HG02610 (cell line): ENCODE results near the gene CORO1C.

ENCODE experiments used
- ATAC-seq: cut with Tn5 transposase; IDR thresholded peaks from one replicate; pipeline ENCODE4 v1.9.1; 2021; ENCODE audit warnings: mild to moderate bottlenecking, moderate library complexity; ENCODE audit not compliant: unreplicated experiment

Gene CORO1C

DNA sequence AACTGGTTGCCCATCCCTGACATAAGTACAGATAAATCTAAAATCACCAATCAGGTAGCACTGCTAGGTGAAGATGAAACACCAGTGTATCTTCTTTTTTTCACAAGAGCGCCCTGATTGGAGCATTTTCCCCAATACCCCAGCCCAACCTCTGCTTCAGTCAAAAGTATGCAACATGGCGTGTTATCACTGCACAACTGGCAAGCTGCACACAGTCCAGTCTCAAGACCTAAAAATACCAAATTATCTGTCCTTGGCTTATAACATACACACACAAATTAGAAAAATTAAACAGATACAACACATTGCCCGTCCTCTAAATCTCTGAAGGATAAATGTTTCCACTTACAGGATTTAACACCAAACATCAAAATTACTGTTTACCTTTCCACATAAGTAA, 77.4 kb downstream of the CORO1C start:
- no peak for ATAC-seq

DNA sequence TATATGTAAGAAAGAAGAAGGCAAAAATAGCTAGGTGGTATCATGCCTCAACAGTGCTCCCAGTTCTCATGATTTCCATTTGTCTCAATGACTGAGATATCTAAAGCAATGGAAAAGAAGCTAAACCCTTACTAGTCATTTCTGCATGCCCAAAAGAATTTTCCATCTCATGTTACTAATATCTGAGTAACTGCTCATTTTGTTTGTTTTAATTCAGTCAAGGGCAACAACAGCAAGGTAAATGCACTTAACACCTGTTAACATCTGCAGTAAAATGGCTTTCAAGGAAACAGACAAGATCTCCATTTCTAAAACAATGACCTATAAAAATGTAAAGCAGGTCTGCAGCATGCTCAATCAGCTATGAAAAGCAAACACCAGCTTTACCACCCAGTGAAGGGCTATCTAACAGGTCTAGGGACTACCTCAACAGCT, 78.2 kb downstream of the CORO1C start:
- no peak for ATAC-seq

DNA sequence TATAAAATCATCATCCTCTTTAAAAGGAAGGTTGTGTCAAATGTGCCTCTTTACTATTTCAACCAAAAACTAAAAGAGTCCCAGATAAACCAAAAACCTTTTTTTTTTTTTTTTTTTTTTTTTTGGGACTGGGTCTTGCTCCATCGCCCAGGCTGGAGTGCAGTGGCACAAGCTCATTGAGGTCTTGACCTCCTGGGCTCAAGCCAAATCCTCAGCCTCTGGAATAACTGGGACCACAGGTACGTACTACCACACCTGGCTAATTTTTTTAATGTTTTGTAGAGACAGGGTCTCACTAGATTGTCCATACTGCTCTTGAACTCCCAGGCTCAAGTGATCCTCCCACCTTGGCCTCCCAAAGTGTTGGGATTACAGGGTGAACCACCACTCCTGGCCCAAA, 81.2 kb downstream of the CORO1C start:
- no peak for ATAC-seq

DNA sequence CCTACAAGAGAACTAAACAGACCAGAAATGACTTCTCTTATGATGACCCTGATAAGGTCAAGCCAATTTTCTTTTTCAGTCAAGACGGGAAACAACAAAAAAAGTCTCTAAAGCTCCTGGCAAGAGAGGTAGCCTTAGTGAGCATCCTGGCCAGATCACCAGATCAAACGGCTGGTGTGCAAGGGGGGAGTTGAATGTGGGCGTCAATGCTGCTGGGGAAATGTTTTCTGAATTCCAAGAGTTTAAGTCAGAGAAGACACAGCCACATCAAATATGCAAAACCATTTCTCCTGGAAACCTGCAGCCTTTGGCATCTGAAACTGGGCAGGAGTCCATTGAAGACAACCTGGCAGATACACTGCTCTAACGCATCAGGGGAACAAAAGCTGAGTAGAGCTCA, 81.6 kb downstream of the CORO1C start:
- ATAC-seq, result no peak

DNA sequence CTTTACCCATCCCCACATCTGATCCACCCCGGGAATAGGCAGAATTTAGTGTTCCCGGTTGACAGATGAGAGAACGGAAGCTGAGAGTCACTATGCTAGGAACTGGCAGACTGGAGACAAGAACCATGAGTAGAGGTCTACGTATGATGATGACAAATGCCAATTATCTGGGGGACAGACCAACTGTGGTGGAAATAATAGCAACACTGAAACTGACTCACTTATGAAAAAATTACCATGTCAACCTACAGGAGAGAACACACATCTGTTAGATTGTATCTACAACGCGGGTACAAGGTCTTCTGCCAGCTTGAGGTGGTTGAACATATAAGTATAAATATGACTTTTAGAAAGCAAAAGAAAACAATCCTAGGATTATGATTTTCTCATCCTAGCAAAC, 82.2 kb downstream of the CORO1C start:
- ATAC-seq, result no peak

DNA sequence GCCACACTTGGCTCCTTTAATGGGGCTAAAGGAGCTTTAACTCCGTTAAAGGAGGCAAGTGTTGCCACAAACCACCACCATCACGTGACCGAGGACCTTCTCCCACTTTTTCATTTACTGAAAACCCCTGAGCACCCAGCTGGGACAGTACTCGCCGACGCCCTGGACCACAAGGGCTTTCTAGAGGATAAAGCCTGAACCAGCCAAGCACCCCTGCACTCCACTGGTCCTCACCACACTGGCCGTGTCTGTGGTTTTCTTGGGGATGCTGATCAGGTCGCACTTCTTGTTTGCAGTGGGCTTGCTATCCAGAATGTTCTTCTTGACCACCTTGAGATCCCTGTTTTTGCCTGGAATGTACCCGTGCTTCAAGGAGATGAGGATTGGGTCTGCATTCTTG, 82.9 kb downstream of the CORO1C start:
- no peak for ATAC-seq

DNA sequence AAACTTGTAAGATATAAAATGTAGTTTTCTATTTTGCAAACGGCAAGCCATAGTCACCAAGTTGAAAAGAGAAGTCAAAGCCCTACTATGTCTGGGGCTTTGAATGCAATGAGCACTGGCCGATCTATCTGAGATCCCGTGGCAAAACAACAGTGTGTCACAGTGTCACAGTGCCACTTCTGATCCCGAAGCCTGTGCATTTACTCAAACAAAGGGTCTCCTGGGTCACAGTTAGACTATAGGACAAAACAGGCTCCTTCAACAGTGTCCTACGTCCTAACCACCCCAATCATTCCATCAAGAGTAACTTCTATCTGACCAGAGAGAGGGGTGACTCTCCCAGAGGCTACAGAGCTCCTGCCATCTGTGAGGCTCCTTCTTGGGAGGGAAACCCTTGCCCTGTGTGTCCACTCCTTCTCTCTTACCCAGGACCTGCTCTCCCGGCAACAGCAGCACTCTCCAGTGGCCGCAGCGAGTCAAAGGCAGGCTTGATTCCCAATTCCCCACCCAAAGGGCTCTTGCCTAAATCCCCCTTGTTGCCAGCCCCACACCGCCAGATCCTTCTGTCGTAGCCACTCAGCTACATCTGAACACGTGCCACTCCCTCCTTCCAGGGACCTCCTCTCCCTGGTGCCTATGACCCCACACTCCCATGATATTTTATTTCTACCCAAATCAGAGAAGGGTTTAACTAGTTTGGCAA, 83.6 kb downstream of the CORO1C start:
- ATAC-seq, result no peak

DNA sequence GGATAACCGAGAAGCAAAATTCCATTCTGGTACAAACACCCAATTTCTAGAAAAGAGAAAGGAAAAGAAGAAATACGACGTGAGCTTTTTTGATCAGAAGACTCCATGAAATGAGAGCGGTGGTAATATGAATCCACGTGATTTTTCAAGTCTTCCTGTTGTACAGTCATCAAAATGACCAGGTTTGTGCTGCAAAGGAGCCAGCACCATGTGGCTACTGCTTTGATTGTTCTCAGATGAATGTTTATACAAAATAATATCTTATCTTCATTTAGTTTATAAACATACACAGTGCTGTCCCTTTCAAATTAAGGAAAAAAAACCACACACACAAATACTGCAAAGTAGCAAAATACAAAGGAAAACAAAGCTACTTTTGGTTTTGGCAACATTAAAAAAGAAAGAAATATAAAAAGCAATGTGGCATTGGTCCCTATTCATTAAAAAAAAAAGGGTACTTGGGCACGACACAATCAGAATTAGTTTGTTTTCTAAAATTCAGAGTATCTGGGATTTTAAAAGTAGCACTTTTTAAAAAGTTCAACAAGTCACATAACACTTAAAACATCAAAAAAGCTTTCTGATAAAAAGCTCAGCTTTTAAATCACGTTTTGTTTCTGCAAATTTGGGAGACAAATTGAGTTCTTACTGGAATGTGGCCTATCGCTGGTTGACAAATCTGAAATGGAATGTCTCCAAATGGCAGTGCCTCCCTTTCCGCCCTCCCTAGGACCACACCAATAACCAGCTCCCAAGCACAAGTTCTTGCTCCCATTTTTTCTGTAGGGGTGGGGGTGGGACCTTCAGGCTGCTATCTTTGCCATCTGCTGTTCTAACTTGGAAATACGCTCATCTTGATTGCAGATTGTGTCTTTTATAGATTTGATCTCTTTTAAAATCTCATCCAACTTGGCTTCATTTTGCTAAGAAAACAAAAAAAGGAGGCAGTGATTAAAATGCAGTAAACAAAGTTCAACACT, 84.4 kb downstream of the CORO1C start:
- no peak for ATAC-seq

DNA sequence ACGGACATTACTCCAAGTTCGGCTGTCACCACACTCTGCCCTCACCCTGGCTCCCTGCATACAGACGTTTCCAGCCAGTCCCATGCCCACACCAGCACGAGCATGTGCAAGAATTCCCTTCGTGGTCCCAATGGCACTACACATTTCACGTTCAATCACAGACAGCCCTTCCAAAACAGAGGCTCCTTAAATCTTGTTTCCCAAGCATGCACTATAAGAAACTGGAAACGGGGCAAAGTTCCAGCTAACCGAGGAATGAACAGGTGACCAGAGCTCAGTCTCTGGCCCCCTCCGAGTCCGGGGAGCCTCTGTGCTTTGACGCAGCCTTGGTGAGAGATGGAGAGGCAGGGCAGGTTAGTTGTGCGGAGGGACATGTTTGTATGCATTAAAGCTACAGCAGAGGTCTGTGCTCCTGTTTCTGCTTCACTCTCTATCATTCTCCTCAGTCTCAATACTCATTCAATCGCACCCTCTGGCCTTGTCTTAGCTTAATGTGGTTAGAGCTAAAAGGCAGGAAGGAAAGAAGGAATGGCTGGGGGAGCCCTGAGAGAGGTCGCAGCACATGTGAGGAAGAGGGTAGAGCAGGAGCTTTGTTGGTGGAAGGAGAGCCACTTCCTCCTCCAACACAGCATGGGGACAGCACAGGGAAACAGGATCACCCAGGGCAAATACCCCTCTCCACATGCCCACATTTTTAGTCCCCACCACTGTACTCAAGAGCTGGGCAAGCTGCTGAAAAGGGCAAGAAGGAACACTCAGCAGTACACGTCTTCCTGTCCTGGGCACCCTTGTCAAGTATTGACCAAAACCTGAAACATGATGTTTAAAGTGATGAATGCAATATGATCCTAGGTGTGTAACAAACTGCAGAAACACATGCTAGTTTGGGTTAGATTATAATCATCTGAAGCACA, 85.4 kb downstream of the CORO1C start:
- ATAC-seq, result no peak

DNA sequence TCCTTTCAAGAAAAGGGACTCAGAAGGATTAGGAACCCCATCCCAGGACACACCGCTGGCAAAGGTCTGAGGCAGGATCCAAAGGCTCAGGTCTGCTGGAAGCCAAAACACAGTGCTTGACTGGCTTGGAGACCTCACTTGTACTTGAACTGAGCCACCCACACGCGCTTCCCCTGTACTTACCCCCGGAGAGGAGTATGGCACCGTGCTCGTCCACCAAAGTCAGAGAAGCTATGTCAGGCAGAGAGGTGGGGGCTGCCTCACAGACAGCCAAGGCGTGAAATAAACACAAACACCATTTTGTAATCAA, 86.6 kb downstream of the CORO1C start:
- no peak for ATAC-seq

DNA sequence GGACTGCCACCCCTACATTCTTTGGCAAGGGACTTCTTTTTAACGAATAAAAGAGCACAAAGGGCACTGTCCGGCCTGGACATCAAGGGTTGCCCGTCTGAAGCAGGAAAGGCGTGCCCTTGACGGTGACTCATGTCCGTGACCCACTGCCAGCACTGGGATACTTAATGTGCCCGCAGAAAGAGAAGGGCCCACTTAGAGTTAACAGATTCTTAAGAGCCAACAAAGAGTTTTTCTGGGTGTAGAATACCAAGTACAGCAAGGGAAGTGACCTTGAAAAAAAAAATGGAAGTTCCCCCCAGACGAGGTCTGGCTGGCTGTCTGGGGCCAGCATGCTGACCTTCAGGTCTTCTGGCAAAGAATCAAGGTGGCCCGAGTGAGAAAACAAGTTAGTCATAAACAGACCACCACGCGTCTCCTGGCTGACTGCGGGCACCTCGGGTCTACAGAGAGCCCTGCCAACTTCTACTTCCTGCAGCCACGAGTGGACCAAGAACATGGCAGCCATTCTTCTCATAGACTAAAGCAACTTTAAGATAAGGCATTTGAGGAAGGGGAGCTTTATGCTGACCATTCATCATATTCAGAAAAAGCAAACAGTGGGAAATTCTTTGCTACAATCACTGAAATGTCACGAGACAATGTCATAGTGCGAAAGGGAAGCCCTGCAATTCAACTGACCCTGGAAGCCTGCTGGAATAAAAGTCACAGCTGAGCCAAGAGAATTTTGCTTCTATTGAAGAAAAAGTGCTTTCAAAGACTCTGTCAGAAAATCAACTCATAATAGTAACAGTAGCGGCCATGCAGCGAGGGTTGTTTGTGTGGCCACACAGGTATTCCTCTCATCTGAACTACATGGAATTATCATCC, 87.1 kb downstream of the CORO1C start:
- no peak for ATAC-seq

DNA sequence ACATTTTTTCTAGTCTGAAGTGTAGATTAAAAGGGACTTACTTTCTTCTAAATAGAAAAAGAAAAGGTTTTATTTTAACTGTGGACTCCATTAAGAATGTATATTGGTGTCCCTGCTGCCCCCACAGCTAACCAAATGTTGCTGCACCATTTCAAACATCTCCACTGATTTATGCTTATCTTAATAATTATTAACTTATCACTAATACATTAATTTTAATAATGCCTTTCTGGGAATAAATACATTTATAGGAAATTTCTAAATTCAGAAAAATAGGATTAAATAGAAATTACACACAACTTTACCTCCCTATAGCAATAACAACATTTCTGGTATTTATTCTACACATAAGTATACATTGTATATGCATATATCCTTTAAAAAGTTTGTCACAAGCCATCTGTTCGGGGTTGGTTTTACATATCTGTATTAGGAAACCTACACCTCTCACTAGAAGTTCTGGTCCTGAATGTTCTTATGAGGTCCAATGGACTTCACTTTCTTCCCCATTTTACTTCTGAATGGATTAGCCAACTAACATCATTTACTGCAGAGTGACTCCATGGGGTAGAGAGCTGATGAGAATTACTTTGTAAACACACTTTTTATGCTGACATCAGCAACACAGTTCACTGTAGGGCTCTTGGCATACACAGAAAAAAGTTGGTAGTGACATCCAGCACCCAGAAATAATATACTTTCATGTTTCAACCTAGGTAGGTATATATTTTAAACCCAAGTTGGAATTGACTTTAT, 88.2 kb downstream of the CORO1C start:
- no peak for ATAC-seq

DNA sequence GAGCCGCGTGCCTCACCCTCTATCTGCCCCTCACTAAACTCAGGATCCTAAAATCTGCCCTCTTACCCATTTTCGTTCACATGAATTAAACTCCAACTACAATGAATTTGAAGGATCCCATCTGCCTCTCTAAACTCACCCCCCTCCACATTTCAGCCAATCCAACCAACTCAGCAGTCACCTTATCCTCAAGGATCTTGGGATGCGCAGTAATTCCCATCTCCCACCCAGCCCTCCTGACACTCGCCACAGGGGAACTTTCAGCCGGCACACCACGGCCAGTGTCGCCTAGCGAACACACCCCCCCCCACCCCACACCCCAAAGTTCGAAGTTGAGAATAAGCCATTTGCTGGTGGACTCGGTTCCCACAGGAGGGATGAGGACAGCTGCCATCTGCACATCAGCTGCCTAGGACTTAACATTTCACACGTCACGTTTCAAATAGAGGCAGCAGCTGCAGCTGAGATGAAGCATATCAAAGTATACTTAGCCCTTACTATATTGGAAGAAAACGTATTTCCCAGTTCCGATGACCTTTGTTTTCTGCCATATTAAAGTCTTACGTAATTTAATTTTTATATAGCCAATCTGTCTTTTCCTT, 88.9 kb downstream of the CORO1C start:
- ATAC-seq, result no peak

DNA sequence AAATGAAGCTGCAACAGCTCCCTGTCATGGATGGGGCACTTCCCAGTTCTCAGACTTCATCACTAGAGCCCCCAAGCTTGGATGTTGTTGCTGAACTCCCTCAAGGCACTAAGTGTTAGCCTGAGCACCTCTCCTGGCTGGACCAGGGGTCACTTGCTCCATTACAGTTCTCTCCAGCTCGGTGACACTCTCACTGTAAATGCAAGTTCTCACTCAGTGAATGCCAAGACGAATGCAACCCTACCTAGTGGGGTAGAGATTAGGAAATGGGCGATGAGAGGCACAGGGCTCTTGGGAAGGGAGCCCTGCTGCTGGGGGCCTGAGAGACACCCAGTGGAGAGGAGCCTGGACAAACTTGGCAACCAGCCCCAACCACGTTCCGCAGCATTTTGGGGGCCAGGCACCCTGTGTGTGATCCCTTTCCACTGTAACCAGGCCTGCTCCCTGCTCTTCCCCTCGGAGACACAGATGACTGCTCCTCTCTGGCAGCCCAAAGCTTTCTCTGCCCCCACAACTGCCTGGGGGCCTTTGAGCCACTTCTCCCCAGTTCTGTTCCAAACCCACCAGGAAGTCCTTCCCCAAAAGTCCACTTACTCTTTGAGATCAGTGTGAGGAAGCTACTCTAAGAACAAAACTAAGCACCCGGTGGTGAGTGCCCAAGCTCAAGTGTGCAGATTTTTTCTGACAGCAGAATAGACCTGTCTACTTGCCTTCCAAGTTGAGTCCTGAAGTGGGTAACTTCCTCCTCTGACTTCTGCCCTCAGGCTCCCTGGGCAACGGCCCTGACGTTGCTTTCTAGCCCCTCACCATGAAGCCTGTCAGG, 89.7 kb downstream of the CORO1C start:
- ATAC-seq, result no peak

DNA sequence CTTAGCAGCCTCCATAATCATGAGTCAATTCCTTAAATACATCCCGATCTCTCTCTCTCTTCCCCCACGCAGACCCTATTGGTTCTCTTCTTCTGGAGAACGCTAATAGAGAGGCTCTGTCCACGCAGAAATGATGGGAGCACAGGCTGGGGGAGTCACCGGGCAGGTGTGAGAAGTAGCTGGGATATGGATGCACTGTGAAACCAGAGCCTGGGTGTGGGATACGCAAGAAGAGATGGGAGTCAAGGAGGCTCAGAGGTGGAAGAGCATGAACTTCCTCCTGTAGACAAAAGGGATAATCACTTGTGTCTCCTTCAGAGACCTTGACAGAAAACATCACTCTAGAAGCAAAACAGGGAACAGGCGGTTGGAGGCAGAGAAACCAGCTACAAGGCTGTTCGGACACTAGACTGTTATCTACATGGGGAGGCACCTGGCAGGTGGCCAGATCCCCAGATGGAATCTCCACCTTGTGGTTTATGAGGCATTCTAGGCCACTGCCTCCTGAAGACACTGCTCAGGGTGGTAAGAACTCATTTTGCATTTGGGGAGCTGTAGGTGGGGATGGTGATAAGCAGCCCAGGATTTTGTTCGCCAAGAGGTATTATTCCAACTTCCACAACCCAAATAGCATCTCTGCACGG, 90.4 kb downstream of the CORO1C start:
- no peak for ATAC-seq

DNA sequence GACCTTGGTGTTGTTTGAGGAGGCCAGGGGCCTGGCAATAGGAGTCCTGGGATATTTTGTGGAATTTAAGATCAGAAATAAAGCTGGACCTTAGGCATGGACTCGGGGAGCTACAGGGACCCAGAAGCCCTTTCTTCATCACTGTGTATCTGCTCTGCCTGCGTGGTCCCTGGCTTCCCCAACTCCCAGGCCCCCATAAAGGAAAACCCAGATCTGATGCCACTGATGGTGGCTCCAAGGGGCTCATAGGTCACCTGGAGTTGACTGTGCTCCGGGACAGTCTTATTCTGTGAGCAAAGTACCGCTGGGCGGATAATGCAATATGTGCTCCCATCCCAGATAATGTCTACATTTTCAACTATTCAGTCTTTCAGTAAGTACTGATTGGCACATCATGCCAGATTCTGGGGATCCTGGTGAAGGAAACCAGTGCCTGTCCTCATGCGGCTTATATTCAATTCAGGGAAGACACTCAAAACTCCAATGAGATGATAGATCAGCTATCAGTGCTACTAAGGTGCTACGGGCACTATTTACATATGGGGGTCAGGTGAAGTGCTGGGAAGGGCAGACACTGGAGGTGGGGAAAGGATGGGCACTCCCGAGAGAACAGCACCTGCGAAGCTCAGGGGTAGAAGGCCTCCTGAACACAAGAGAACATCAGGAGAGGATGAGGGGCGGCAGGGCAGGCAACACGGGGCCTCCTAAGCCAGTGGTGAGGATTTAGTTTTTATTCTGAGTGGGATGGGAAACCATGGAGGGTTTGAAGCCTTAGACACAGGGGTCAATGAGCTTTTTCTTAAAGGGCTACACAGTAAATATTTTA, 92.1 kb downstream of the CORO1C start:
- ATAC-seq, result no peak
